Measurements from ENCODE around the gene LIFR. TPM values are rescaled to one million over a fixed set of nuclear protein-coding genes. Genes with fewer than 3 reads are reported as not detected.

The LIFR gene
- total RNA-seq, 1 donor: 39.8 TPM

GRCh38 chr5:38446029-38446522, 110.4 kb downstream of the LIFR start:
- H3K36me3 ChIP-seq (ENCODE audit: insufficient read depth, low read length): peaks cover 23% of the 10 kb centered on the region
- H4K20me1 ChIP-seq (ENCODE audit: insufficient read depth, low read length): no peaks in the 10 kb centered on the region
- H3K79me2 ChIP-seq (ENCODE audit: insufficient read depth, low read length): peaks cover 13% of the 10 kb centered on the region
- H3K27me3 ChIP-seq (ENCODE audit: insufficient read depth, low read length): no peaks in the 10 kb centered on the region
- peak overlapping the region; percentile 91 for H3K27ac ChIP-seq (ENCODE audit: low read depth, low read length)
- no peak for TF ChIP-seq CTCF (IDR thresholded peaks at IDR 0.05; ENCODE audit: extremely low read depth, low read depth, low read length)
- H3K4me3 ChIP-seq (ENCODE audit: insufficient read depth, low read length): peak overlapping the region; percentile 86
- peak overlapping the region; percentile 91 for H2AFZ ChIP-seq (ENCODE audit: low read length)
- peak; percentile 54 for DNase-seq (ENCODE audit: insufficient read length, low spot score, missing footprints)
- no peaks in the 10 kb centered on the region for H3K9me3 ChIP-seq (ENCODE audit: low read depth, low read length)
- peaks cover 9% of the 10 kb centered on the region for H3K4me1 ChIP-seq (ENCODE audit: insufficient read depth, low read length)
- H3K4me2 ChIP-seq (ENCODE audit: insufficient read depth, low read length): peak overlapping the region; percentile 84

- Histone ChIP-seq H3K27ac (ENCODE audit: low read depth, low read length) (peak overlapping the region; percentile 91), H3K4me1 (ENCODE audit: insufficient read depth, low read length) (peaks cover 9% of the 10 kb centered on the region), H3K27me3 (ENCODE audit: insufficient read depth, low read length) (no peaks in the 10 kb centered on the region), H3K4me2 (ENCODE audit: insufficient read depth, low read length) (peak overlapping the region; percentile 84), H3K79me2 (ENCODE audit: insufficient read depth, low read length) (peaks cover 13% of the 10 kb centered on the region), H3K36me3 (ENCODE audit: insufficient read depth, low read length) (peaks cover 22% of the 10 kb centered on the region), H3K9me3 (ENCODE audit: low read depth, low read length) (no peaks in the 10 kb centered on the region), H3K4me3 (ENCODE audit: insufficient read depth, low read length) (peak overlapping the region; percentile 86), H4K20me1 (ENCODE audit: insufficient read depth, low read length) (no peaks in the 10 kb centered on the region), H2AFZ (ENCODE audit: low read length) (peak overlapping the region; percentile 91)
- TF ChIP-seq CTCF (IDR thresholded peaks at IDR 0.05; ENCODE audit: extremely low read depth, low read depth, low read length): no peak
- DNase-seq (ENCODE audit: insufficient read length, low spot score, missing footprints): peak; percentile 80
Observed at GRCh38 chr5:38445374-38446028, 110.9 kb downstream of the LIFR start.

GRCh38 chr5:38443390-38443789, 113.1 kb downstream of the LIFR start:
- H2AFZ ChIP-seq (ENCODE audit: low read length): no peak overlapping the region
- H3K4me3 ChIP-seq (ENCODE audit: insufficient read depth, low read length): no peak overlapping the region
- no peak overlapping the region for H3K4me2 ChIP-seq (ENCODE audit: insufficient read depth, low read length)
- peaks cover 9% of the 10 kb centered on the region for H3K4me1 ChIP-seq (ENCODE audit: insufficient read depth, low read length)
- no peaks in the 10 kb centered on the region for H3K9me3 ChIP-seq (ENCODE audit: low read depth, low read length)
- no peak for TF ChIP-seq CTCF (IDR thresholded peaks at IDR 0.05; ENCODE audit: extremely low read depth, low read depth, low read length)
- no peaks in the 10 kb centered on the region for H3K27me3 ChIP-seq (ENCODE audit: insufficient read depth, low read length)
- H3K27ac ChIP-seq (ENCODE audit: low read depth, low read length): no peak overlapping the region
- peaks cover 3% of the 10 kb centered on the region for H3K36me3 ChIP-seq (ENCODE audit: insufficient read depth, low read length)
- peaks cover 13% of the 10 kb centered on the region for H3K79me2 ChIP-seq (ENCODE audit: insufficient read depth, low read length)
- H4K20me1 ChIP-seq (ENCODE audit: insufficient read depth, low read length): no peaks in the 10 kb centered on the region
- DNase-seq (ENCODE audit: insufficient read length, low spot score, missing footprints): peak; percentile 64

- no peak for TF ChIP-seq CTCF (IDR thresholded peaks at IDR 0.05; ENCODE audit: extremely low read depth, low read depth, low read length)
- Histone ChIP-seq H4K20me1 (ENCODE audit: insufficient read depth, low read length) (no peaks in the 10 kb centered on the region), H3K9me3 (ENCODE audit: low read depth, low read length) (no peaks in the 10 kb centered on the region), H3K4me1 (ENCODE audit: insufficient read depth, low read length) (peaks cover 9% of the 10 kb centered on the region), H3K27me3 (ENCODE audit: insufficient read depth, low read length) (no peaks in the 10 kb centered on the region), H3K36me3 (ENCODE audit: insufficient read depth, low read length) (no peaks in the 10 kb centered on the region), H3K4me3 (ENCODE audit: insufficient read depth, low read length) (no peak overlapping the region), H3K79me2 (ENCODE audit: insufficient read depth, low read length) (peaks cover 13% of the 10 kb centered on the region), H3K4me2 (ENCODE audit: insufficient read depth, low read length) (no peak overlapping the region), H3K27ac (ENCODE audit: low read depth, low read length) (no peak overlapping the region), H2AFZ (ENCODE audit: low read length) (no peak overlapping the region)
- DNase-seq (ENCODE audit: insufficient read length, low spot score, missing footprints): no peak
Observed at GRCh38 chr5:38442247-38442573, 114.2 kb downstream of the LIFR start.

Data from osteoblast (primary cell).